ENCODE measurements around the gene LRMDA.

DNA sequence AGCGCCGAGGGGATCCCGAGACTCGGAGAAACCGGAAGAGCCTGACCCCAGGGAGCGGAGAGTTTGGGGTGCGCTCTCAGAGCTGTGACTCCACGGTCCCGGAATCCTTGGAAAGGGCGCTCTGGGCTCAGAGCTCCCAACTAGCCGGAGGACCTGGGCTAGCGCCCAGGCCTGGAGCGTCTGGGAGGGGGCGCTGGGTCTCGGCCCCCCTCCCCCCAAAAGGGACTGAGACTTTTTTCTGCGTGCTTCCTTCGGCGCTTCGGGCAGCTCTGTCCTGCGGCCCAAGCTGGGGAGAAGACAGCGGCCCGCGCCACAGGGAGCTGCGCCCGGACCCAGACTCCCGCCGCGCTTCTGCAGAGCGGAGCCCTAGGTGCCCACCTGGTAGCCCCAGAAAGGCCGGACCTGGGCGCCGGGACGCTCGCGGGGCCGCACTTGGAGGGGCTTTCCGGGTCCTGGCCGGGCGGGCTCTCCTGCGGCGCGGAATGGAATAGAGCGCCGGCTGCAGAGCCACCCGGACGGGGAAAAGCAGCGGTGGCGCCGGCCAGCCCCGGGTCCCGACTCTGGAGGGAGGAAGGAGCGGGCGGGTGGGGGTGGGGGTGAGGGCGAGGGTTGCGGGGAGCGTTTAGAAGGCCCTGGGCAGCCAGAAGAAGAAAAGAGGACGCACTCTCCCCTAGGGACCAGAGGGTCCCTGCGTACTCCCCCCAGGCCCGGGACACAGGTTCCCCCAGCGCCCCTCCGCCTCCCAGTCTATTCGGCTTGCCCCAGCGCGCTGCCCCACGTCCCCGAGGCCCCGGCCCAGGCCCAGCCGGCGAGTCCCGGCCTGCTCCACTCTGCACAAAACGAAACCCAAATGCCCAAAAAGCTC lies 34.6 kb upstream of the LRMDA start:
- TF ChIP-seq CTCF (IDR thresholded peaks at IDR 0.05) = no peak
- no peak for TF ChIP-seq POLR2A (IDR thresholded peaks at IDR 0.05)
